Large intestine (tissue), 3 donors: Measurements from ENCODE around the gene TSGA10IP. TPM values are rescaled to one million over a fixed set of nuclear protein-coding genes. Genes with fewer than 3 reads are reported as not detected.

Experiments used
- DNase-seq, 2 donors: peaks; one replicate each; pipeline versions ENCODE4 v3.0.0 to v3.0.0-alpha.2; 2013
- H3K27ac ChIP-seq: one replicate; pipeline ENCODE4 v1.5.1; 2013; ENCODE audit warnings: low read length
- H3K27me3 ChIP-seq: 2 replicates; pipeline ENCODE4 v1.6.1; 2013; ENCODE audit warnings: low read length; ENCODE audit not compliant: control insufficient read depth, insufficient read depth
- H3K36me3 ChIP-seq: 2 replicates; pipeline ENCODE4 v1.6.1; 2013; ENCODE audit warnings: low read length; ENCODE audit not compliant: control insufficient read depth, insufficient read depth
- H3K4me1 ChIP-seq: one replicate; pipeline ENCODE4 v1.6.1; 2013; ENCODE audit warnings: low read length; ENCODE audit not compliant: control insufficient read depth, insufficient read depth
- H3K4me3 ChIP-seq: one replicate; pipeline ENCODE4 v1.5.1; 2013; ENCODE audit warnings: low read length
- H3K9me3 ChIP-seq: one replicate; pipeline ENCODE4 v1.6.1; 2013; ENCODE audit warnings: mild to moderate bottlenecking, low read depth, low read length, moderate library complexity; ENCODE audit not compliant: control insufficient read depth
- WGBS: methylation state at CpG from one replicate; pipeline ENCODE4 v1.1.5; 2013; ENCODE audit warnings: low lambda C conversion rate; ENCODE audit not compliant: insufficient coverage; 5-methylcytosine and 5-hydroxymethylcytosine counted together
- polyA plus RNA-seq: library from polyadenylated mRNA; unstranded; fragments of 120-200 nt; gene quantifications from one replicate; pipeline ENCODE4 v1.2.1, GENCODE V29; 2013

TSGA10IP gene
- polyA plus RNA-seq, 1 donor: not detected

DNA sequence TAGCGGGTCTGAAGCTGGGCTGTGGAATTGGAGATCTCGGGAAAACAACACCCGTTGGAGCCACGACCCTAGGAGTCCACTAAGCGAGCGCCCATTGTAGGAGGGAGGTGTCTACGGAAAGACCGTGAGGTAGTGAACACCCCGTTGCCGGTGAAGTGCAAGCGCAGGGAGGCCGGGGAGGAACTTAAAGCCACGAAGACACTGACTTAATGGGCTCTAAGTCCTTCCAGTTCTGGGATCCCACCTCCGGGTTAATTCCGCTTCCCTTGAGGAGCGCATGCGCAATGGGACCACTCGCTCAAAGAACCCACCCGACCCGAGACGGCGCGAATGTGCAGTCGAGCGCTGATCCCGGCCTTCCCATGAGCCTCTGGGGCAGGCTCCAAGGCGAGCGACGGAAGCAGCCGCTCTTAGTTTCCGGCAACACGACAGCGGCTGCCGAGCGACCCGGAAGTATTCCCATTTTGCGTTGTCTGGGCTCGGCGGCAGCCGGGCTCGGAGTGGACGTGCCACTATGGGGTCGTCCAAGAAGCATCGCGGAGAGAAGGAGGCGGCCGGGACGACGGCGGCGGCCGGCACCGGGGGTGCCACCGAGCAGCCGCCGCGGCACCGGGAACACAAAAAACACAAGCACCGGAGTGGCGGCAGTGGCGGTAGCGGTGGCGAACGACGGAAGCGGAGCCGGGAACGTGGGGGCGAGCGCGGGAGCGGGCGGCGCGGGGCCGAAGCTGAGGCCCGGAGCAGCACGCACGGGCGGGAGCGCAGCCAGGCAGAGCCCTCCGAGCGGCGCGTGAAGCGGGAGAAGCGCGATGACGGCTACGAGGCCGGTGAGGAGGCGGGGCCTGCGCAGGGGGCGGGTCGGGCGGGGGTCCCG, 16.2 kb downstream of the TSGA10IP start, which contains the start of gene SART1:
SART1 (plus strand) TSS at position 468 of the 874 bp plus-strand sequence; CDS start at position 515, 47 bp downstream.
- WGBS: no CpG with 5 or more reads among the region's 97 CpGs
- Histone ChIP-seq H3K4me3 (peak within 1 kb of the TSS; percentile 95), H3K9me3 (no peaks in the 10 kb centered on the region), H3K27me3 (no peaks in the 10 kb centered on the region), H3K27ac (peak within 1 kb of the TSS; percentile 97), H3K36me3 (peaks cover 29% of the 10 kb centered on the region), H3K4me1 (peaks cover 10% of the 10 kb centered on the region)
- DNase-seq: peak; percentile 98

- H3K36me3 ChIP-seq: peaks cover 36% of the 10 kb centered on the region
- no peaks in the 10 kb centered on the region for H3K9me3 ChIP-seq
- whole genome bisulfite sequencing: no CpG with 5 or more reads among the region's 13 CpGs
- no peaks in the 10 kb centered on the region for H3K27me3 ChIP-seq
- no peak for DNase-seq
- H3K4me1 ChIP-seq: peaks cover 10% of the 10 kb centered on the region
- H3K27ac ChIP-seq: no peak overlapping the region
- H3K4me3 ChIP-seq: peak overlapping the region; percentile 95
Observed at GRCh38 chr11:65962141-65962564, 16.9 kb downstream of the TSGA10IP start.

DNA sequence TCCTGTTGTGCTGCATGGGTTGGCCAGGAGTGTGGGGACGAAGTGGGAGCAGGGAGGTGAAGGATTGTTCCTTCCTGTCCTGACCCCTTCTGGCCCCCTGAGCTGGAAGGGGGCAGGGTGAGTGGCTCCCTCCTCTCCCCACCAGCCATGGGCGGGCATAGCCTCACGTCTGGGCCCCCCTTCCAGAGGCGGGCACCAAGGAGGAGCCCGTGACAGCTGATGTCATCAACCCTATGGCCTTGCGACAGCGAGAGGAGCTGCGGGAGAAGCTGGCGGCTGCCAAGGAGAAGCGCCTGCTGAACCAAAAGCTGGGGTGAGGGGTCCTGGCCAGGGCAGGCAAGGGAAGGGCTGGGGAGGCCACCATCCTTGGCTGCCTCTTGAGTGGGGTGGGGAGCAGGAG, 19.6 kb downstream of the TSGA10IP start:
- no CpG with 5 or more reads among the region's 10 CpGs for WGBS
- H3K4me1 ChIP-seq: peaks cover 10% of the 10 kb centered on the region
- H3K9me3 ChIP-seq: no peaks in the 10 kb centered on the region
- no peaks in the 10 kb centered on the region for H3K27me3 ChIP-seq
- no peak overlapping the region for H3K27ac ChIP-seq
- no peak for DNase-seq
- no peak overlapping the region for H3K4me3 ChIP-seq
- H3K36me3 ChIP-seq: peaks cover 62% of the 10 kb centered on the region

DNA sequence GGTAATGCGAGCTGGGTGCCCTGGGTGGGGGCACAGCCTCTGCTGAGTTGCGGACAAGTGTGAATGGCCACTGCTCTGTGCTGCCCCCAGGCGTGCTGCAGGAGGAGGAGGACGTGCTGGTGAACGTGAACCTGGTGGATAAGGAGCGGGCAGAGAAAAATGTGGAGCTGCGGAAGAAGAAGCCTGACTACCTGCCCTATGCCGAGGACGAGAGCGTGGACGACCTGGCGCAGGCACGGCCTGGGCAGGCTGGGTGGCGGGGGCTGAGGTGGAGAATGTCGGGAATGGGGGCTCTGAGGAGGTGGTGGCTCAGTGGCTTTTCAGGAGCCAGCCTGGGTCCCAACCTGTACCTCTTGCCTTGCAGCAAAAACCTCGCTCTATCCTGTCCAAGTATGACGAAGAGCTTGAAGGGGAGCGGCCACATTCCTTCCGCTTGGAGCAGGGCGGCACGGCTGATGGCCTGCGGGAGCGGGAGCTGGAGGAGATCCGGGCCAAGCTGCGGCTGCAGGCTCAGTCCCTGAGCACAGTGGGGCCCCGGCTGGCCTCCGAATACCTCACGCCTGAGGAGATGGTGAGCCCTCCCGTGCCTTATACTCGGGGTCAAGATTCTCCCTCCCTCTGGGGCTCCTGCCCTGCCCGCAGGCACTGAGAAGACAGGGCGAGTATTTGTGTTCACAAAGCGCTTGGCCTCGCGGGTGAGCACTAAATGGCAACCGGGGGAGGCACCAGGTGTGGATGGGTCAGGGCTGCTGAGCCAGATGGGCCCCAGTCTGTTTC, 20.9 kb downstream of the TSGA10IP start:
- Histone ChIP-seq H3K4me3 (no peak overlapping the region), H3K9me3 (no peaks in the 10 kb centered on the region), H3K27ac (no peak overlapping the region), H3K36me3 (peaks cover 69% of the 10 kb centered on the region), H3K27me3 (no peaks in the 10 kb centered on the region), H3K4me1 (peaks cover 10% of the 10 kb centered on the region)
- no CpG with 5 or more reads among the region's 36 CpGs for WGBS
- no peak for DNase-seq

GRCh38 chr11:65967329-65967934, 22.2 kb downstream of the TSGA10IP start:
- H3K27ac ChIP-seq: no peak overlapping the region
- peaks cover 70% of the 10 kb centered on the region for H3K36me3 ChIP-seq
- H3K9me3 ChIP-seq: no peaks in the 10 kb centered on the region
- no peak overlapping the region for H3K4me3 ChIP-seq
- DNase-seq: no peak
- 80% methylated on average over 2 of the region's 30 CpGs for WGBS
- H3K27me3 ChIP-seq: no peaks in the 10 kb centered on the region
- H3K4me1 ChIP-seq: peaks cover 8% of the 10 kb centered on the region

GRCh38 chr11:65968600-65969482, 23.6 kb downstream of the TSGA10IP start:
- H3K36me3 ChIP-seq: peaks cover 72% of the 10 kb centered on the region
- no peak for DNase-seq
- WGBS: 100% methylated on average over 1 of the region's 15 CpGs
- no peak overlapping the region for H3K4me3 ChIP-seq
- no peaks in the 10 kb centered on the region for H3K4me1 ChIP-seq
- no peak overlapping the region for H3K27ac ChIP-seq
- no peaks in the 10 kb centered on the region for H3K27me3 ChIP-seq
- no peaks in the 10 kb centered on the region for H3K9me3 ChIP-seq

DNA sequence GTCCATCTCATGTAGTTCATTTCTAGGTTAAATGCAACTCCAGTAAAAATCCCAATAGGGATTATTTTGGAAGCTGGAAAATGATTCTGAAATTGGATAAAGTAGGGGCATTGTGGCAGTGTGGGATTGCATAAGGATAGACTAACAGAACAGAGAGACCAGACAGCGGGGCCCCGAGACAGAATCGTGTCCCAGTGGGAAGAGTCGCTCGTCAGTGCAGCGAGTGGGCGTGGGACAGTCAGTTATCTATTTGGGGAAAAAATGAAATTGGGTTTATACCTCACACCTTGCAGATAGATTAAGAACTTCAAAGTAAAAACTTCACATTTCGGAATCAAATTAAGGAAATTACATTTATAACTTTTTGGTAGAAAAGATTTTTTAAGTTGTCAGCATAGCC, 26.8 kb downstream of the TSGA10IP start:
- WGBS: no CpG with 5 or more reads among the region's 8 CpGs
- no peaks in the 10 kb centered on the region for H3K4me1 ChIP-seq
- no peaks in the 10 kb centered on the region for H3K27me3 ChIP-seq
- H3K4me3 ChIP-seq: no peak overlapping the region
- no peak overlapping the region for H3K27ac ChIP-seq
- DNase-seq: no peak
- no peaks in the 10 kb centered on the region for H3K9me3 ChIP-seq
- peaks cover 55% of the 10 kb centered on the region for H3K36me3 ChIP-seq

- H3K4me1 ChIP-seq: no peaks in the 10 kb centered on the region
- no CpG with 5 or more reads among the region's 13 CpGs for WGBS
- no peaks in the 10 kb centered on the region for H3K9me3 ChIP-seq
- H3K4me3 ChIP-seq: no peak overlapping the region
- H3K27me3 ChIP-seq: no peaks in the 10 kb centered on the region
- no peak overlapping the region for H3K27ac ChIP-seq
- peaks cover 53% of the 10 kb centered on the region for H3K36me3 ChIP-seq
- no peak for DNase-seq
Observed at GRCh38 chr11:65973439-65974110, 28.3 kb downstream of the TSGA10IP start.

- no peaks in the 10 kb centered on the region for H3K4me1 ChIP-seq
- WGBS: no CpG with 5 or more reads among the region's 9 CpGs
- no peak overlapping the region for H3K4me3 ChIP-seq
Observed at GRCh38 chr11:65975771-65976170, 30.5 kb downstream of the TSGA10IP start.

More at GRCh38 chr11:65975771-65976170, 30.5 kb downstream of the TSGA10IP start:
- no peaks in the 10 kb centered on the region for H3K27me3 ChIP-seq
- no peak for DNase-seq
- no peak overlapping the region for H3K27ac ChIP-seq
- H3K9me3 ChIP-seq: no peaks in the 10 kb centered on the region
- H3K36me3 ChIP-seq: peaks cover 42% of the 10 kb centered on the region
